ENCODE measurements around the gene TRIM60. TPM values are rescaled to one million over a fixed set of nuclear protein-coding genes. Genes with fewer than 3 reads are reported as not detected.
"Not testable (repeated sequence)": the region's sequence is repeated elsewhere in the genome, so short reads cannot be mapped to it uniquely, and the experiment has no call there.

The TRIM60 gene
- polyA plus RNA-seq: not detected

- 96% methylated on average over 41 of the region's 41 CpGs for WGBS, 2 donors
Observed at GRCh38 chr4:165031436-165032211, at the start of gene TRIM60. TRIM60 (plus strand) TSS chr4:165031999; CDS start chr4:165040073, 8,074 bp downstream.

GRCh38 chr4:164989471-164989870 lies 42.3 kb upstream of the TRIM60 start:
- Histone ChIP-seq H3K27me3 (ENCODE audit: control insufficient read depth in 1 of 2, insufficient read depth in 2 of 2, low read length in 2 of 2) (no peaks in the 10 kb centered on the region), H3K4me3 (ENCODE audit: low read depth in 1 of 2, low read length in 2 of 2) (no peak overlapping the region), H3K27ac (ENCODE audit: low read depth in 2 of 2, low read length in 1 of 2) (no peak overlapping the region), H3K9me3 (ENCODE audit: control insufficient read depth in 2 of 2, insufficient read depth in 1 of 2, low read depth in 1 of 2, low read length in 1 of 2) (no peaks in the 10 kb centered on the region), H3K36me3 (ENCODE audit: control insufficient read depth in 2 of 2, insufficient read depth in 2 of 2, low read length in 1 of 2) (no peaks in the 10 kb centered on the region), H3K4me1 (ENCODE audit: control insufficient read depth in 2 of 2, insufficient read depth in 2 of 2, low read length in 1 of 2) (no peaks in the 10 kb centered on the region)
- WGBS, 2 donors: 70 to 78% methylated on average over 2 of the region's 2 CpGs

More at GRCh38 chr4:165031436-165032211, at the start of gene TRIM60:
- Histone ChIP-seq H3K27me3 (ENCODE audit: control insufficient read depth in 1 of 2, insufficient read depth in 2 of 2, low read length in 2 of 2) (no peaks in the 10 kb centered on the region), H3K36me3 (ENCODE audit: control insufficient read depth in 2 of 2, insufficient read depth in 2 of 2, low read length in 1 of 2) (no peaks in the 10 kb centered on the region), H3K4me3 (ENCODE audit: low read depth in 1 of 2, low read length in 2 of 2) (no peak within 1 kb of the TSS), H3K4me1 (ENCODE audit: control insufficient read depth in 2 of 2, insufficient read depth in 2 of 2, low read length in 1 of 2) (no peaks in the 10 kb centered on the region), H3K27ac (ENCODE audit: low read depth in 2 of 2, low read length in 1 of 2) (no peak within 1 kb of the TSS), H3K9me3 (ENCODE audit: control insufficient read depth in 2 of 2, insufficient read depth in 1 of 2, low read depth in 1 of 2, low read length in 1 of 2) (no peaks in the 10 kb centered on the region)

GRCh38 chr4:164990786-164991185 lies 41.0 kb upstream of the TRIM60 start:
- not testable (repeated sequence) for H3K9me3 ChIP-seq (ENCODE audit: control insufficient read depth in 2 of 2, insufficient read depth in 1 of 2, low read depth in 1 of 2, low read length in 1 of 2); H3K27ac ChIP-seq (ENCODE audit: low read depth in 2 of 2, low read length in 1 of 2); H3K36me3 ChIP-seq (ENCODE audit: control insufficient read depth in 2 of 2, insufficient read depth in 2 of 2, low read length in 1 of 2); H3K4me1 ChIP-seq (ENCODE audit: control insufficient read depth in 2 of 2, insufficient read depth in 2 of 2, low read length in 1 of 2); H3K27me3 ChIP-seq (ENCODE audit: control insufficient read depth in 1 of 2, insufficient read depth in 2 of 2, low read length in 2 of 2); H3K4me3 ChIP-seq (ENCODE audit: low read depth in 1 of 2, low read length in 2 of 2)
- 78% methylated on average over 10 of the region's 10 CpGs for WGBS, 2 donors

GRCh38 chr4:164996123-164996522 lies 35.7 kb upstream of the TRIM60 start:
- not testable (repeated sequence) for H3K4me1 ChIP-seq (ENCODE audit: control insufficient read depth in 2 of 2, insufficient read depth in 2 of 2, low read length in 1 of 2); H3K27me3 ChIP-seq (ENCODE audit: control insufficient read depth in 1 of 2, insufficient read depth in 2 of 2, low read length in 2 of 2); H3K4me3 ChIP-seq (ENCODE audit: low read depth in 1 of 2, low read length in 2 of 2); H3K9me3 ChIP-seq (ENCODE audit: control insufficient read depth in 2 of 2, insufficient read depth in 1 of 2, low read depth in 1 of 2, low read length in 1 of 2); H3K36me3 ChIP-seq (ENCODE audit: control insufficient read depth in 2 of 2, insufficient read depth in 2 of 2, low read length in 1 of 2); H3K27ac ChIP-seq (ENCODE audit: low read depth in 2 of 2, low read length in 1 of 2)
- WGBS, 2 donors: 80 to 89% methylated on average over 4 to 6 of the region's 6 CpGs

GRCh38 chr4:164997324-164997723 lies 34.5 kb upstream of the TRIM60 start:
- no peak overlapping the region for H3K27ac ChIP-seq (ENCODE audit: low read depth in 2 of 2, low read length in 1 of 2)
- no peaks in the 10 kb centered on the region for H3K9me3 ChIP-seq (ENCODE audit: control insufficient read depth in 2 of 2, insufficient read depth in 1 of 2, low read depth in 1 of 2, low read length in 1 of 2)
- H3K36me3 ChIP-seq (ENCODE audit: control insufficient read depth in 2 of 2, insufficient read depth in 2 of 2, low read length in 1 of 2): no peaks in the 10 kb centered on the region
- 87 to 90% methylated on average over 2 of the region's 2 CpGs for WGBS, 2 donors
- H3K27me3 ChIP-seq (ENCODE audit: control insufficient read depth in 1 of 2, insufficient read depth in 2 of 2, low read length in 2 of 2): no peaks in the 10 kb centered on the region
- no peaks in the 10 kb centered on the region for H3K4me1 ChIP-seq (ENCODE audit: control insufficient read depth in 2 of 2, insufficient read depth in 2 of 2, low read length in 1 of 2)
- H3K4me3 ChIP-seq (ENCODE audit: low read depth in 1 of 2, low read length in 2 of 2): no peak overlapping the region

GRCh38 chr4:164997941-164998340 lies 33.9 kb upstream of the TRIM60 start:
- H3K9me3 ChIP-seq (ENCODE audit: control insufficient read depth in 2 of 2, insufficient read depth in 1 of 2, low read depth in 1 of 2, low read length in 1 of 2): no peaks in the 10 kb centered on the region
- no peaks in the 10 kb centered on the region for H3K27me3 ChIP-seq (ENCODE audit: control insufficient read depth in 1 of 2, insufficient read depth in 2 of 2, low read length in 2 of 2)
- WGBS, 2 donors: 59 to 61% methylated on average over 6 of the region's 6 CpGs
- H3K27ac ChIP-seq (ENCODE audit: low read depth in 2 of 2, low read length in 1 of 2): no peak overlapping the region
- no peaks in the 10 kb centered on the region for H3K36me3 ChIP-seq (ENCODE audit: control insufficient read depth in 2 of 2, insufficient read depth in 2 of 2, low read length in 1 of 2)
- H3K4me3 ChIP-seq (ENCODE audit: low read depth in 1 of 2, low read length in 2 of 2): no peak overlapping the region
- H3K4me1 ChIP-seq (ENCODE audit: control insufficient read depth in 2 of 2, insufficient read depth in 2 of 2, low read length in 1 of 2): no peaks in the 10 kb centered on the region

- not testable (repeated sequence) for H3K9me3 ChIP-seq (ENCODE audit: control insufficient read depth in 2 of 2, insufficient read depth in 1 of 2, low read depth in 1 of 2, low read length in 1 of 2); H3K36me3 ChIP-seq (ENCODE audit: control insufficient read depth in 2 of 2, insufficient read depth in 2 of 2, low read length in 1 of 2); H3K4me1 ChIP-seq (ENCODE audit: control insufficient read depth in 2 of 2, insufficient read depth in 2 of 2, low read length in 1 of 2); H3K27ac ChIP-seq (ENCODE audit: low read depth in 2 of 2, low read length in 1 of 2); H3K27me3 ChIP-seq (ENCODE audit: control insufficient read depth in 1 of 2, insufficient read depth in 2 of 2, low read length in 2 of 2); H3K4me3 ChIP-seq (ENCODE audit: low read depth in 1 of 2, low read length in 2 of 2)
- WGBS, 2 donors: 65 to 74% methylated on average over 2 of the region's 2 CpGs
Observed at GRCh38 chr4:164998526-164999080, 33.2 kb upstream of the TRIM60 start.

- not testable (repeated sequence) for H3K9me3 ChIP-seq (ENCODE audit: control insufficient read depth in 2 of 2, insufficient read depth in 1 of 2, low read depth in 1 of 2, low read length in 1 of 2); H3K36me3 ChIP-seq (ENCODE audit: control insufficient read depth in 2 of 2, insufficient read depth in 2 of 2, low read length in 1 of 2); H3K27me3 ChIP-seq (ENCODE audit: control insufficient read depth in 1 of 2, insufficient read depth in 2 of 2, low read length in 2 of 2); H3K4me1 ChIP-seq (ENCODE audit: control insufficient read depth in 2 of 2, insufficient read depth in 2 of 2, low read length in 1 of 2); H3K27ac ChIP-seq (ENCODE audit: low read depth in 2 of 2, low read length in 1 of 2); H3K4me3 ChIP-seq (ENCODE audit: low read depth in 1 of 2, low read length in 2 of 2)
- 48 to 51% methylated on average over 3 to 4 of the region's 4 CpGs for WGBS, 2 donors
Observed at GRCh38 chr4:165001957-165002356, 29.8 kb upstream of the TRIM60 start.

- Histone ChIP-seq H3K36me3 (ENCODE audit: control insufficient read depth in 2 of 2, insufficient read depth in 2 of 2, low read length in 1 of 2) (no peaks in the 10 kb centered on the region), H3K9me3 (ENCODE audit: control insufficient read depth in 2 of 2, insufficient read depth in 1 of 2, low read depth in 1 of 2, low read length in 1 of 2) (no peaks in the 10 kb centered on the region), H3K27ac (ENCODE audit: low read depth in 2 of 2, low read length in 1 of 2) (no peak overlapping the region), H3K27me3 (ENCODE audit: control insufficient read depth in 1 of 2, insufficient read depth in 2 of 2, low read length in 2 of 2) (no peaks in the 10 kb centered on the region), H3K4me3 (ENCODE audit: low read depth in 1 of 2, low read length in 2 of 2) (no peak overlapping the region), H3K4me1 (ENCODE audit: control insufficient read depth in 2 of 2, insufficient read depth in 2 of 2, low read length in 1 of 2) (no peaks in the 10 kb centered on the region)
- WGBS, 2 donors: 71 to 80% methylated on average over 6 of the region's 6 CpGs
Observed at GRCh38 chr4:165005352-165005925, 26.4 kb upstream of the TRIM60 start.

GRCh38 chr4:165006456-165006855 lies 25.3 kb upstream of the TRIM60 start:
- no peak overlapping the region for H3K27ac ChIP-seq (ENCODE audit: low read depth in 2 of 2, low read length in 1 of 2)
- H3K27me3 ChIP-seq (ENCODE audit: control insufficient read depth in 1 of 2, insufficient read depth in 2 of 2, low read length in 2 of 2): peaks cover 0 to 6% of the 10 kb centered on the region in 2 donors
- no peaks in the 10 kb centered on the region for H3K36me3 ChIP-seq (ENCODE audit: control insufficient read depth in 2 of 2, insufficient read depth in 2 of 2, low read length in 1 of 2)
- no peaks in the 10 kb centered on the region for H3K9me3 ChIP-seq (ENCODE audit: control insufficient read depth in 2 of 2, insufficient read depth in 1 of 2, low read depth in 1 of 2, low read length in 1 of 2)
- H3K4me1 ChIP-seq (ENCODE audit: control insufficient read depth in 2 of 2, insufficient read depth in 2 of 2, low read length in 1 of 2): no peaks in the 10 kb centered on the region
- WGBS, 2 donors: 74 to 82% methylated on average over 9 of the region's 9 CpGs
- H3K4me3 ChIP-seq (ENCODE audit: low read depth in 1 of 2, low read length in 2 of 2): no peak overlapping the region

Data from esophagus (tissue), 2 donors.